Lower leg skin (tissue), 3 donors: ENCODE data around the gene GNG2.

Experiments used
- CTCF ChIP-seq, 3 donors: fragments of 450-650 bp; IDR thresholded peaks; one replicate each; pipeline ENCODE4 v1.5.1; 2016; ENCODE audit warnings: antibody characterized with exemption in 3 of 3, mild to moderate bottlenecking in 3 of 3, moderate library complexity in 2 of 3
- POLR2A ChIP-seq, 2 donors: fragments of 450-650 bp; IDR thresholded peaks; one replicate each; pipeline ENCODE4 v1.6.1; 2016 to 2017; ENCODE audit warnings: antibody characterized with exemption in 2 of 2, mild to moderate bottlenecking in 1 of 2, moderate library complexity in 1 of 2

- no peak for TF ChIP-seq CTCF (IDR thresholded peaks at IDR 0.05)
- TF ChIP-seq POLR2A (IDR thresholded peaks at IDR 0.05), result no peak
Observed at GRCh38 chr14:51938821-51939220, 78.4 kb downstream of the GNG2 start.
